ENCODE data around the gene TANK.

Gene TANK

DNA sequence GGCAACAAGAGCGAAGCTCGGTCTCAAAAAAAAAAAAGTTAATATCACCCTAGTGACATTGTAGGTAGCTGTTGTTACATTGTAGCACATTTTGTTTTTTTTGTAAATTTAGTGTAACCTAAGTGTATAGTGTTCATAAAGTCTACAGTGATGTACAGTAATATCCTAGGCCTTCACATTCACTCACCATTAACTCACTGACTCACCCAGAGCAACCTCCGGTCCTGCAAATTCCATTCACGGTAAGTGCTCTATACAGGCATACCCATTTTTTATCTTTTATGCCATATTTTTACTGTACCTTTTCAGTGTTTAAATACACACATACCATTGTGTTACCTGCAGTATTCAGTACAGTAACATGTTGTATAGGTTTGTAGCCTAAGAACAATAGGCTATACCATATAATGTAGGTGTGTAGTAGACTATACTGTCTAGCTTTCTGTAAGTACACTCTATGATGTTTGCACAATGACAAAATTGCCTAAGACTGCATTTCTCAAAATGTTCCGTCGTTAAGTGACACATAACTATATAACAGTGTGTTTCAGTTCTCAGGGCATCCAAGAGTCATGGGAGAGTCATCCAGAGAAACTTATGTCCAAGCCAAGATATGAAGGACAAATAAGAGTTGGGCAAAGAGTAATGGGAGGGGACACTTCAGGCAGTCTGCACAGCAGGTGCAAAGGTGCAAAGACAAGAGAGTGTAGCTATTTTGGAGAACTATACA is 68.4 kb downstream of the TANK start:
- DNase-seq (ENCODE audit: low read depth), result no peak
- H3K4me3 ChIP-seq (ENCODE audit: low read length), result no peak overlapping the region
- TF ChIP-seq, protein P1, sequence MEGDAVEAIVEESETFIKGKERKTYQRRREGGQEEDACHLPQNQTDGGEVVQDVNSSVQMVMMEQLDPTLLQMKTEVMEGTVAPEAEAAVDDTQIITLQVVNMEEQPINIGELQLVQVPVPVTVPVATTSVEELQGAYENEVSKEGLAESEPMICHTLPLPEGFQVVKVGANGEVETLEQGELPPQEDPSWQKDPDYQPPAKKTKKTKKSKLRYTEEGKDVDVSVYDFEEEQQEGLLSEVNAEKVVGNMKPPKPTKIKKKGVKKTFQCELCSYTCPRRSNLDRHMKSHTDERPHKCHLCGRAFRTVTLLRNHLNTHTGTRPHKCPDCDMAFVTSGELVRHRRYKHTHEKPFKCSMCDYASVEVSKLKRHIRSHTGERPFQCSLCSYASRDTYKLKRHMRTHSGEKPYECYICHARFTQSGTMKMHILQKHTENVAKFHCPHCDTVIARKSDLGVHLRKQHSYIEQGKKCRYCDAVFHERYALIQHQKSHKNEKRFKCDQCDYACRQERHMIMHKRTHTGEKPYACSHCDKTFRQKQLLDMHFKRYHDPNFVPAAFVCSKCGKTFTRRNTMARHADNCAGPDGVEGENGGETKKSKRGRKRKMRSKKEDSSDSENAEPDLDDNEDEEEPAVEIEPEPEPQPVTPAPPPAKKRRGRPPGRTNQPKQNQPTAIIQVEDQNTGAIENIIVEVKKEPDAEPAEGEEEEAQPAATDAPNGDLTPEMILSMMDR (conservative IDR thresholded peaks at IDR 0.05; ENCODE audit: low read depth, low read length), result no peak

DNA sequence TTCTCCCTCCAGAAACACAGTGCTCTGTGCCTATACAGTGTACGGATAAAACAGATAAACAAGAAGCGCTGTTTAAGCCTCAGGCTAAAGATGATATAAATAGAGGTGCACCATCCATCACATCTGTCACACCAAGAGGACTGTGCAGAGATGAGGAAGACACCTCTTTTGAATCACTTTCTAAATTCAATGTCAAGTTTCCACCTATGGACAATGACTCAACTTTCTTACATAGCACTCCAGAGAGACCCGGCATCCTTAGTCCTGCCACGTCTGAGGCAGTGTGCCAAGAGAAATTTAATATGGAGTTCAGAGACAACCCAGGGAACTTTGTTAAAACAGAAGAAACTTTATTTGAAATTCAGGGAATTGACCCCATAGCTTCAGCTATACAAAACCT is 70.7 kb downstream of the TANK start:
- no peak for DNase-seq (ENCODE audit: low read depth)
- no peak overlapping the region for H3K4me3 ChIP-seq (ENCODE audit: low read length)
- TF ChIP-seq, protein P1 (conservative IDR thresholded peaks at IDR 0.05; ENCODE audit: low read depth, low read length), result no peak

DNA sequence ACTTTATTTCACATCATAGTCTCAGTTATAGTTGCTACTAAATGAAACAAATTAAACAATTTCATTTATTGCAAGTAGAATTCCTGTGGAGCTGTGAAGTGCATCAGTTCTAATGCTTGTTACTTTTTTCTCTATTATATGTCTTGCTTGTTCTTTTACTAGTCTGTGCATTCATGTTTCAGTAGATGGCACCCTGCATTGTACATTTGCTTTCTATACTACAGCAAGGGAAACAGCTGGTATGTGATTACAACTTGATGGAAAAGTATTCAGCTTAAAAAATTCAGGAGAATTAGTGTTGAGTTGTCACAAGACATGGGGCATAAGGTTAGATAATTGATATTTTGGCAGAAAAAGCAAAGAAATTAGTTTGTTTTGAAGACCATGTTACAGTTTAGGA is 72.3 kb downstream of the TANK start:
- H3K4me3 ChIP-seq (ENCODE audit: low read length), result no peak overlapping the region
- TF ChIP-seq, protein P1 (conservative IDR thresholded peaks at IDR 0.05; ENCODE audit: low read depth, low read length), result no peak
- DNase-seq (ENCODE audit: low read depth), result no peak

DNA sequence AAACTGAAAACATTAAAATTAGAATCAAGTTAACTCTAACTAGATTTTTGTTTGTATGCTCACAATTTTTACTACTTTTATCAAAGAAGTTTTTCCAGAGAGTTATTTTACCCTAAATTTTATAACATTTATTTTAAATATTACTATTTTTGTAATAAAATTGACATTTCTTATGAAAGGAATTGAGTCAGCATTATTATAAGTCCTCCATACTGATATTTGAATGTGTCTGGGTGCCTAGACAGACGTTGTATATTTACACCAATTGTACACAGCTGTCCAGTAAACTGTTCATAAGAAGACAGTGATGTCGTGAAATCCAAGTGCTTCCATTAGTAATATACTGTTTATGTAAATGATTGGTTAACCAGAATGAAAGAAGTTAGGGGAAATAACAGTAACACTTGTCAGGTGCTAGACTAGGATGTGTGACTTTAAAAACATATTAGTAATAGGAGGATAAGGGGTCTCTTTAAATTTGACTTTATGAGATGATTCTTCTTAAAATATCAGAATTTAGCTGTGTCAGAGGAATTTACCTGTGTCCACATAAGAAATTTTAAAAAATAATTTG is 73.7 kb downstream of the TANK start:
- TF ChIP-seq, protein P1 (conservative IDR thresholded peaks at IDR 0.05; ENCODE audit: low read depth, low read length), result no peak
- no peak for DNase-seq (ENCODE audit: low read depth)
- no peak overlapping the region for H3K4me3 ChIP-seq (ENCODE audit: low read length)

DNA sequence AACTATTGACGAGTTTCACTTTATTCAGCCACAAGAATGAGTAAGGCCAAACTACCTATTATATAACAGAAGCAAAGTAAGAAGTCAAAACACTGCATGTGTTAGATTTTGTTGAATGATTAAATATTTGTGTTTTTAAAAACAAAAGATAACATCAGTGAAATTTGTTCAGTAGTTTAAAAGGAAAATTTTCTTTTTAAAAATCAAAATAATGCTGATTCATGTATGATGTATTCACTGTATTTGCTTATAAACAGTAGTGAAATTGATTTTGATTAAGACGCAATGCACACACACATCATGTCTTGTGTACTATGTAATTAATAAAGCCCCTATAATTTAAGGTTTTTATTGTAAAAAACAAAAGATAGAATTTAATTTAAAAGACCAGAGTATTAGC is 74.4 kb downstream of the TANK start:
- no peak for DNase-seq (ENCODE audit: low read depth)
- H3K4me3 ChIP-seq (ENCODE audit: low read length), result no peak overlapping the region
- TF ChIP-seq, protein P1 (conservative IDR thresholded peaks at IDR 0.05; ENCODE audit: low read depth, low read length), result no peak

DNA sequence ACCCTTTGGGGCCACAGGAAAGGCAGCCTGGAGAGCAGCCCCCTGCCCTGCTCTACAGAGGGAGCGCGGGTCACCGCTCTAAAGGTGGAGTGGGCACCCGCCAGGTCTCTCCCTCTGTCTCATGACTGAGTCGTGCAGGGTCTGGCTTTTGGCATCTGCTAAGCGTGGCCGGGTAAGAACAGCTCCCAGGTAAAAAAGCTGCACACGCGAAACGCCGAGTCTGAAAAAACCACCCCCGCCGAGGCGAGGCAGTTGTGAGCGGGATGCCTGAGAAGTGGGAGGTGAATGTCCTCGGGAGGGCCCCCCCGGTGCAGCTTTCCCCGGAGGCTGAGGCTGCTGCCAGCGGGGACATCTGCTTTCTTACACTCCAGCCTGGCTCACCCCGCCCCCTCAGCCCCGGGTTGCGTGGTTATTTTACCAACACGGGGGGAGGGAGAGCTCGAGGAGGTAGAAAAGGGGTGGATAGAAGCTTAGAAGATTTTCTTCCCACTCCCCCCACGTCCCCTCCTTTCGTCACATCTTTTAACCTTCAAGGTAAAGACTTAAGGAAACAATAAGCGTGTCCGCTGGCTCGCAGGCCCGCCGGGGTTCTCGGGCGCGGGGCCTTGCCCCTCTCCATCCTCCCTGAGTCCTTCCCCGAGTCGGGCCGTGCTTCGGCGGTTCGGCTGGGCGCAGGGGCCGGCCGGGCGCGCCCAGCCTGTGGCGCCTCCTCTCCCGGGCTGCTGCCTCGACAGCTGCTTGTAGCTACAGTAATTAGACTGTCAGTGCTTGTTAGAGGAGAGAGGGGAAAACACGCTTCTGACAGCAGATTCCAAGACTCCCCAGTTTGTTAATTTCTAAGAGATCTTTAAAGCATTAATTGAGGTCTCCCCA is 77.4 kb downstream of the TANK start:
- TF ChIP-seq, protein P1 (conservative IDR thresholded peaks at IDR 0.05; ENCODE audit: low read depth, low read length), result no peak
- no peak for DNase-seq (ENCODE audit: low read depth)
- peak overlapping the region; percentile 62 for H3K4me3 ChIP-seq (ENCODE audit: low read length)
